BJ (cell line): ENCODE results near the gene TBC1D20. TPM values are rescaled to one million over a fixed set of nuclear protein-coding genes. Genes with fewer than 3 reads are reported as not detected.

Experiments
- CTCF ChIA-PET: fragments of 350-600 bp; formaldehyde crosslinking; extraction: SDS; loops from one replicate; lab custom pipeline; 2021; ENCODE audit warnings: antibody characterized with exemption, inconsistent platforms; lab: Yijun Ruan, JAX
- POLR2A ChIA-PET: fragments of 300-600 bp; sonication (Branson Sonifier 250); formaldehyde crosslinking; extraction: SDS; loops from one replicate; lab custom pipeline; 2021; ENCODE audit warnings: antibody characterized with exemption; lab: Charles Lee
- DNase-seq: peaks from one replicate; pipeline ENCODE4 v3.0.0-alpha.2; 2011; ENCODE audit warnings: low read depth
- H3K27me3 ChIP-seq: 2 replicates; pipeline ENCODE4 v1.6.0; 2011; ENCODE audit warnings: low read length; ENCODE audit not compliant: control insufficient read depth, insufficient read depth
- H3K36me3 ChIP-seq: 2 replicates; pipeline ENCODE4 v1.5.1; 2011; ENCODE audit warnings: low read length; ENCODE audit not compliant: control insufficient read depth, insufficient read depth
- H3K4me3 ChIP-seq: 2 replicates; pipeline ENCODE4 v1.5.1; 2011; ENCODE audit warnings: low read depth, mild to moderate bottlenecking, control low read depth, low read length
- polyA plus RNA-seq: library from polyadenylated mRNA; depleted of rRNA; stranded (reverse); fragments of >200 nt; gene quantifications from 2 replicates; pipeline ENCODE4 v1.2.3, GENCODE V29; 2011
- TF ChIP-seq, protein P1 (sequence below): IDR thresholded peaks from 2 replicates; pipeline ENCODE4 v1.5.1; 2011; ENCODE audit warnings: low read depth, mild to moderate bottlenecking, control low read depth, inconsistent platforms, low read length, moderate library complexity; ENCODE audit not compliant: insufficient read depth

TBC1D20 gene
- polyA plus RNA-seq, 1 experiment: 63.7 TPM

DNA sequence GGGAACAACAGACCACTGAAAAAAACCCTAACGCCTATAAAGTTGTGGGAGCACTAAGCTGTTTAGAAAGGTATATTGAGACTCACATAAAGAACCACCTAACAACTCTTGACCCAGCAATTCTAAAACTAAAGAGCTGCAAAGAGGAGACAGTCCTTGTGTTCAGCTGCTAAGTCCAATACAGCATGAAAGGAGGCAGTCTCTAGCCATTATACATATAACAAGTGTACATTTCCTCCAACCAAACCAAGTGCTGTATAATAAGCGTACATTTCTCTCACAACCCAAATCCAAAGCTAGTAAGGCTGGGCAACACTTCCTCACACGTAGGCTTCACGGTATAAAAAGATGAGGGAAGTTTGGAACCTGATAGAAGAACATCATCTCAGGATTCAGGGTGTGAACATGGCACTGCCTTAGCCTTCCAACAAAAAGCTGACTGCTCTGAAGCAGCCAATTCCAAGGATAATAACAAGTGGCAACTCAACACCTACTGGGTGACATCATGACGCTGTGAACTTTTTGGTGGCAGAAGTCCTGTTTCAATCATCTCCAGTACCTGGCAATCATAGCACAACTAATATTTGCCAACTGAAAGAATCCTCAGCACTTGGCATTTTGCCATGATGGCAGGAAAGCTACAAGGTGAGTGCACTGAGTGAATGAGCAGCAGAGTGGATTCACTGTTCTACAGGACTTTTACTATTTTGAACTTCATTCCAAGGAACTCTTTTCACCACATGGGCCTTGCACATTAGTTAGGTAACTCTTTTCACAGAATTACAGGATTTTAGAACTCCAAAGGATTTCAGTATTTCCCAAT, 16.6 kb downstream of the TBC1D20 start:
- Histone ChIP-seq H3K36me3 (peaks cover 14% of the 10 kb centered on the region), H3K4me3 (no peak overlapping the region), H3K27me3 (no peaks in the 10 kb centered on the region)
- no peak for DNase-seq
- POLR2A ChIA-PET: no interaction called here
- CTCF ChIA-PET: interaction anchor here (0.6 to 1.6 kb wide), 6 partner anchors 12 to 93 kb away, joined by 3 to 4 read pairs (median 3); no protein-coding TSS in a partner anchor
- TF ChIP-seq, protein P1, sequence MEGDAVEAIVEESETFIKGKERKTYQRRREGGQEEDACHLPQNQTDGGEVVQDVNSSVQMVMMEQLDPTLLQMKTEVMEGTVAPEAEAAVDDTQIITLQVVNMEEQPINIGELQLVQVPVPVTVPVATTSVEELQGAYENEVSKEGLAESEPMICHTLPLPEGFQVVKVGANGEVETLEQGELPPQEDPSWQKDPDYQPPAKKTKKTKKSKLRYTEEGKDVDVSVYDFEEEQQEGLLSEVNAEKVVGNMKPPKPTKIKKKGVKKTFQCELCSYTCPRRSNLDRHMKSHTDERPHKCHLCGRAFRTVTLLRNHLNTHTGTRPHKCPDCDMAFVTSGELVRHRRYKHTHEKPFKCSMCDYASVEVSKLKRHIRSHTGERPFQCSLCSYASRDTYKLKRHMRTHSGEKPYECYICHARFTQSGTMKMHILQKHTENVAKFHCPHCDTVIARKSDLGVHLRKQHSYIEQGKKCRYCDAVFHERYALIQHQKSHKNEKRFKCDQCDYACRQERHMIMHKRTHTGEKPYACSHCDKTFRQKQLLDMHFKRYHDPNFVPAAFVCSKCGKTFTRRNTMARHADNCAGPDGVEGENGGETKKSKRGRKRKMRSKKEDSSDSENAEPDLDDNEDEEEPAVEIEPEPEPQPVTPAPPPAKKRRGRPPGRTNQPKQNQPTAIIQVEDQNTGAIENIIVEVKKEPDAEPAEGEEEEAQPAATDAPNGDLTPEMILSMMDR: no peak

DNA sequence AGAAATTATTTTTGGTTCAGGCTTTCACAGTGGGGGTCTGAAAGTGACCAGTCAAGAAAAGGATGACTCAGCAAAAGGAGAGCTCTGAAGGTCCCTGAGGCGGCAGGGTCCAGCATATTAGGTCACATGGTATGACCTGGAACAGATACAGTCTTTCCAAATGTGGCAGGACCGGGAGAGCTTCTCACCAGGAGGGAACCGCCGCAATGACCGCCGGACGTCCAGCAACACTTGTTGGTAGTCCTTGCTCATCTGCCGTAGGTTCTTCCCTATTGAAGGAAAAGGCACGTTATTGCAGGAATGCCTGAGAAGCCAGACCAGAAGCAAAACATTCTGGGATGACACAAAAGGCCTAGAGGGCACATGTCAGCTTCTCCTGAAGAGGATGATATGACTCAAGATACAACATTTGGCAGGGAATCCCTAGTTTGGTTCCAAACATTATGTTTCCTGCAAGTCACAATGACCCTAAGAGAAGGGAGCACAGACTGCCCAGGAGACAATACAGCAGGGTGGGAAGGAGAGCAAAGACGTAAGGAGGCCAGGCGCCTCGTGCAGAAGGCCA, 17.4 kb downstream of the TBC1D20 start:
- H3K36me3 ChIP-seq: peaks cover 20% of the 10 kb centered on the region
- TF ChIP-seq, protein P1: no peak

DNA sequence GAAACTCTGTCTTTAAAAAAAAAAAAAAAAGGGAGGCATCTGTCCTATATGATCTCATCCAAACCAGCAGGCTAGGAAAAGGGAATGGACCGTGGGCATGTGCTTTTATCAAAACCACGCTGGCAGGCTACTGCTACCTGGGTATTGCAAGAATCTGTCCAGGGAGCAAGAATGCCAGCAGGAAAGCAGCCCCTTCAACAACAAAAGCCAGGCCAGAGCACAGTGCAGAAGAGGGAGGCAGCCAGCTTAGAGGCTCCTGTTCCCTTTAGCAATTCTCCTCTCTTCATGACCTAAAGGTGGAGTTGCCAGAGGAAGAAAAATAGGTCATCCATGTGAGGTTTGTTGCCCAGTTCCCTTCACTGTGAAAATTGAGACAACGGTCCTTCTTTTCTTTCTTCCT, 18.2 kb downstream of the TBC1D20 start:
- no peak for DNase-seq
- Histone ChIP-seq H3K36me3 (peaks cover 23% of the 10 kb centered on the region), H3K27me3 (no peaks in the 10 kb centered on the region), H3K4me3 (no peak overlapping the region)
- POLR2A ChIA-PET: no interaction called here
- TF ChIP-seq, protein P1: no peak
- CTCF ChIA-PET: interaction anchor here (0.7 to 1.6 kb wide), 2 partner anchors 13 to 51 kb away, joined by 3 read pairs; no protein-coding TSS in a partner anchor

More for the DNA sequence above, 17.4 kb downstream of the TBC1D20 start:
- Histone ChIP-seq H3K4me3 (no peak overlapping the region), H3K27me3 (no peaks in the 10 kb centered on the region)
- ChIA-PET CTCF (interaction anchor here (0.6 to 1.6 kb wide), 7 partner anchors 12 to 92 kb away, joined by 3 to 4 read pairs (median 3); no protein-coding TSS in a partner anchor), POLR2A (no interaction called here)
- DNase-seq: peak; percentile 39

DNA sequence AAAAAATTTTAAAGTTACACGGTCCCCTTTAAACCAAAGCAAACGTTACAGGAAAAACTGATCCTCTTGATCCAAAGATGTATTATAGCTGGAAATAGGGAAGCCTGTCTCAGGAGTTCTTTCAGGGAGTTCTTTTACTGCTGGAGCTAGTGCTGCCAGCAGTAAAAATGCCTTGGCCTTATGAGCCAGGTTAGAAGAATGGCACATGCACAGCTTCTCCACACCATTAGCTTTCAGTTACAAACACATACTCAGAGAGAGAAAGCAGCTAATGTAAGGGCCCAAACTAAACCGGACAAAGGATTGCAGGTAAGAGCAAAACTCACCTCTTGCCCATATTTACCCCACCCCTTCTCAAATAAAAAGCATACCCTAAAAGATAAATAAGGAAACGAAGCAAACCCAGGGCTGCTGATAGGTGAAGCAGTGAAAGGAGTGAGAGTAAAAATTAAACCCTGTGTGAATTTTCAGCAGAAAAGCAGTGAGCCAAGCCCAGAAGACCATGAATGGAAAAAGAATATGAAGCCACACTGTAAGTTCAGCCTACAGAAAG, 19.0 kb downstream of the TBC1D20 start:
- TF ChIP-seq, protein P1: no peak
- ChIA-PET CTCF (interaction anchor here (1.3 to 1.8 kb wide), 2 partner anchors 12 to 29 kb away, joined by 3 to 7 read pairs; no protein-coding TSS in a partner anchor), POLR2A (no interaction called here)
- Histone ChIP-seq H3K4me3 (no peak overlapping the region), H3K27me3 (no peaks in the 10 kb centered on the region), H3K36me3 (peaks cover 31% of the 10 kb centered on the region)
- no peak for DNase-seq

DNA sequence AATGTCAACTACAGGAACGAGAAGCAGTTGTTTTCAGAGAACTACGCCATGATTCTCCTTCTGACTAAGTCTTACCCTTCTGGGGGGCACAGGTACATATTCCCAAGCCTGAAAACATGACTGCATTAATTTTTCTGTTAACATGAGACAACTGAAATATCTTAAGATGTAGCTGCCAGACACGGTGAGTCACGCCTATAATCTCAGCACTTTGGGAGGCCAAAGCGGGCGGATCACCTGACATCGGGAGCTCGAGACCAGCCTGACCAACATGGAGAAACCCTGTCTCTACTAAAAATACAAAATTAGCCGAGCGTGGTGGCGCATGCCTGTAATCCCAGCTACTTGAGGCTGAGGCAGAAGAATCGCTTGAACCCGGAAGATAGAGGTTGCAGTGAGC, 21.7 kb downstream of the TBC1D20 start:
- TF ChIP-seq, protein P1: no peak
- Histone ChIP-seq H3K27me3 (no peaks in the 10 kb centered on the region), H3K36me3 (peaks cover 45% of the 10 kb centered on the region), H3K4me3 (no peak overlapping the region)
- ChIA-PET CTCF (no interaction called here), POLR2A (no interaction called here)
- DNase-seq: no peak
